HG03460 (cell line): Measurements from ENCODE around the gene ABLIM2.
A peak's percentile ranks its signal among the peaks of the same experiment; 100 is the strongest.

Source experiments
- ATAC-seq: cut with Tn5 transposase; IDR thresholded peaks from one replicate; pipeline ENCODE4 v1.9.1; 2021; ENCODE audit not compliant: unreplicated experiment

Gene ABLIM2

DNA sequence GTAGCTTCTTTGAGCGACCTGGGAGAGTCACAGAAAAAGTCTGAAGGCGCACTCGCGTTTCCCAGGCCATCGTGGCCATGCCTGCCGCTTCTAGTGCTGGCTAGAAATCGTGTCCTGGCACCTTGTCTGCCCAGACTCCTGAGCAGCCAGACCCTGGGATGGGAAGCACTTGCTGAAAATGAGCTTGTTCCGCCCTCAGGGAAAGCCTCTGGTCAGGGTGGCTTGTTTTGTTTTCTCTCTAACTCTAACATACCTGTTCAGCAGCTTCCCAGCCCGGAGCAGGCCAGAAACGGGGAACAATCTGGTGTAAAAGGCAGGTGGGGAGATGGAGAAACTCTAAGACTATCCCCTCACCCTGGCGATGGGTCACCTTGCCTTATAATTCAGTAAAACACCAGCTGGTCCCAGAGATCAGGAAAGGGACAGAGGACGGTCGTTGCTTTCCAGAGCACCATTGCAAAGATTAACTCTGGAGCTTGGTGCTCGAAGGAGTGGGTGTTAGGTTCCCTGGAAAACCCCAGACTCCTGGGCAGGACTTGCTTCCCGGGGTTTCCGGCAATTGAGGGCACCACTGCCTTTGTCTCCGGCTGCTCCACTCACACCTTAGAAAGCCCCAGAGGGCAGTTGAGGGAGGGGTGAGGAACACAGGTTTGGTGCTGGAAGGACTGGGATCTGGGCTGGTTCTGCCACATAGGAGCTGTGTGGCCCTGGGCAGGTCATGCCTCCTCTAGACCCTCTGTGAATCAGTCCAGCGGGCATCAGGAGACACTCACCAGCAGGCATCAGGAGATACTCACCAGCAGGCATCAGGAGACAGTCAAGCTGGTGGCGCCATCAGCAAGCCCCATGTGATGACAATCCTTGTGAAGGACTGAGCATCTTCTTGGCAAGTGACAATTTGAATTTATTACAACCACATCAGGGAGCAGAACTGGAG lies 36.0 kb upstream of the ABLIM2 start:
- ATAC-seq = no peak

DNA sequence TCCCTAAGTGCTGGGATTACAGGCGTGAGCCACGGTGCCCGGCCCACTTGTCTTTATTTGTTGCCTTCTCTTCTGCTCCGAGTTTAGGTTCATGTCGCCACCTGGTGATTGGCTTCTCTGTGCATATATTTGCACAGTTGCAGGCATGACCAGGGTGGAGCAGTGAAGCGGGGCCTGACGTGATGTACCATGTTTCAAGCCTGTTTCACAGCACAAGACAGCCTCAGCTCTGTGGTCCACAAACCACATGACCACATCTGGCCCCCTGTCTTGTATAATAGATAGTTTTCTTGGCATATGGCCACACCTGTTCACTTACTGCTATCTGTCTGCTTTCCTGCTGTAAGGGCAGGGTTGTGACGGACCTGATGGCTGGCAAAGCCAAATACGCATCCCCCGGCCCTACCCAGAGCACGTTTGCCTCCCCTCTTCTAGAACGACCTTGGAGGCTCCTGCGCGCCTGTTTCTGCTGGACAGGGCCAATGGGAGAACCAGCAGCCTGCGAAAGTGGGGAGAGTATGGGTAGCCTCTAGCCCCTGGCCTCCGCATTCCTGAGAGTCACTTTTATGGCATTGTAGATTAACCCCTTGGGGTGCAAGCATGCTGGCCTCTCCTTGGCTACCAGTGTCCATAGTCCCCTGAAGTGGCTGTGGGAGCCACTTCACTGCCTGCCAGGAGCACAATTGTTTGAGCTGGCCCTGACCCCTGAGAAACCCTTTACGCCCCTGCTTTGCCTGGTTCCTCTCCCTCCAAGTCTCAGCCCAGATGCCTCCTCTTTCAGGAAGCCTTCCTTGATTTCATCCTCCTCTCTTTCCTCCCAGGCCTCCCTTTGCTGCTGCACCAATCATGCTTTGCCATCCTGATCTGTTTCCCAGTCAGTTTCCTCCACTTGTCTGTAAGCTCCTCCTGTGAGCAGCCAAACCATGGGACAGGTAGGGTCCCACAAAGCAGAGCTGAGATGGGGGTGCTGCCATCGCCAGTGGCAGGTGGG lies 34.4 kb upstream of the ABLIM2 start:
- peak; percentile 88 for ATAC-seq

DNA sequence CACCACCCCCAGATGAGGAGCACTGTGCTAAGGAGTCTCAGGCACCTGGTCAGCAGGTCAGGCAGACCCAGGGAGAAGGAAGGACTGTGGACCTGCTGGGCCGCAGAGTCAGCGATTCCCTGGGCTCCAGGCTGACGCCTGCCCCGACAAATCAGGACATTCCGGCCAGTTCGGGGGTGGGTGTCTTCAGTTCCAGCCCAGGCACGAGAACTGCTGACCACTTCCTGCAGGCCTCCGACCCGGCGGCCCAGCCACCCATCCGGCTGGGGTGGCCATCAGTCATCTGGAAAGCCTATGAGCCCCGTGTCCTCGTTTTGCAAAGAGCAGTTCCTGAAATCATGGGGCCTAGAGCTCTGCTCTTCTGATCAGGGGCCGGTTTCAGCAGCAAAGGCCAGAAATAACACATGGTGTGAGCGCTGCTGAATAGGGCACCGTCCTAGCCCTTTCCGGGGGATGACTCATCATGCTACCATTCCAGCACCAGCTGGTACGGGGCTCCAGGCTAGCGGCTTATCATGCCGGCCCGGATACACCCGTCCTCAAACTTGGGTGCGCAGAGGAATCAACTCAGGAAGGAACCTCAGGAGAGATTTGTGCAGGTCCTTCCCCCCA lies 32.6 kb upstream of the ABLIM2 start:
- peak; percentile 55 for ATAC-seq

DNA sequence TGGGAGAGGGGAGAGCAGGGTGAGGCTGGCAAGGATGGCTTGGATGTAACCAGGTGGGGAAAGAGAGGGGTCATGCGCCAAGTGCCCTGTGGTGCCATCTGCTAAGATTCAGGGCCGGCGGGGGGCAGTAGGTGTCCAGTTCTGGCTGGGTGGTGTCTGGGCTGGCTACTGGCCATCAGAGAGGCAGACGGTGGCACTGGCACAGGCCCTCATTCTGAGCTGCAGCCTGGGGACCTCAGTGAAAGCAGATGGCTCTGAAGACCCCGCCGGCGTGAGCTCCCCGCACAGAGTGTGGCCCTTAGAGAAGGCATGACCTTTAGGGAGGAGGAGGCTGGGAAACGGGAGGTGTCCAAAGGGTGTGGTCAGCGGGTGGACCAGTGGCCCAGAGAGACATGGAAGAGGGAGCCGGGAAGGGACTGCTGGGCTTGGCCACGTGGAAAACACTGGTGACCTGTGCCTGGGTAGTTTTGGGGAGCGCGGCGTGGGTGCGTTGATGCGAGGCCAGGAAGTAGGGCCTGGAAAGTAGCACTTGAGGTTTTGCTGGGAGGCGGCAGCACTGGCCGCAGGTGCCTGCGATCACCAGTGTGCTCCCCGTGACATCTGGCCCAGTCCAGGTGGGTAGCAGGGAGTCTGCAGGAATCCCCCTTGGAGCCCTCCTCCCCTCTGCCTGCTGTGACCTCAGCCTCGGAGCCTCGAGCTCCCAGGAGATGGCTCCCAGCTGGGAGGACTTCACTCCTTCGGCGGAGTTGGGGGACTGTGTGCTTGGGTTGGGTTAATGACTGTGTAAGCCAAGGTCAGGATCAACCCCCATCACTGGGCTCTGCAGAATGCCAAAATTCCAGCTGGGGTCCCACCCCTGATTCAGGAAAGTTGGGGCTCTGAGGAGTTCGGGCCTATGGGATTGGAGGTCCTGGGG lies 31.2 kb upstream of the ABLIM2 start:
- no peak for ATAC-seq

DNA sequence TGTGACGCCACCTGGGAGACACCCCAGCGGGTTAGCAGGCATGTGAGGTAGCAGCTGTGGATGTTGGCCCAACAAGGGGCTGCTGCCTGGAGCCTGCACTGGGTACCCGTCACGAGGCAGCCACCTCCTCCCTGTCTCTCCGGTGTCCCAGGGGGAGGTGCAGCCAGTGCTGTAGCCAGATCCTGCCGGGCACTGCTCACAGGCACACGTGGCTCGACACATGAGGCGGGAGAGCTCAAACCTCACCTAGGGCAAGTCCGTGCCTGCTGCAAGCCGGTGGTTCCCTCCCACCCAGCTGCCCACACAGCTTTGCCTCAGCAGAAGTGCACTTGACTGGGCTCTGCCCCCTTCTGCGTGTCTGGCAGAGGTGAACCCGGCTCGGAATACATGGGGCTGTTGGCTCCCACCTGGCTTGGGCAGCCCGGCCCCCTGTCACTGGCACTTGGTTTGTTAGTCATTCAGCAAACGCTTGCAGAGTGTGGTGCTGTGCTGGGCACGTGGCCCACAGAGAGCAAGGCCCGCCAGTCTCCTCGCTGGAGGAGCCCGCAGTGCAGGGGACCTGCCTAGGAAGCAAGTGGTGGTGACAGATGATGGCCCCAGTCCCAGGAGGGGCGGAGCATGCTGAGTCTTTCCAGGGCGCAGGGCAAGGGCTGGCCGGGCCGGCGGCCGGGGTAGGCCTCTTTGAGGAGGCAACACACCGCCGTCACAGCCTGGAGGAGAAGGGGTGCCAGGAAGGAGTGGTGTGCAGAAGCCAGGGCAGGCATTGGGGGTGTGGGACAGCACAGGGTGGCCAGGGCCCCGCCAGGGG lies 30.3 kb upstream of the ABLIM2 start:
- no peak for ATAC-seq

DNA sequence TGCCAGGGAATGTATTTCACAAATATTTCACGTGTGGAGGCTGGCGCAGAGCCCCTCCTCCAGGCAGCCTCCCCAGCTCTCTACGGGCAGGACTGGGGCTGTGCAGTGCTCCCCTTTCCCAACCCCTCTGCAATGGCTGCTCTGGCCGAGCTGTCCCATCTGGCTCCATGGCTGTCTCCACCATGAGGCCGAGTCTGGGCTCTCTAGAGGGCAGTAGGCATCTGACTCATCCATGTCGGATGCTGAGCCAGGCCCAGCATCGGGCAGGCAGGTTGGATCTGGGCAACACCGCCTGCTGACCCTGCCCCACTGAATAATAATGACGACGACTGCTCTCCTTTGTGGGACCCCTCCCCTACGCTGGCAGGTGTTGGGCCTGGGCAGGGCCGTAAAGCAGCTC lies 29.5 kb upstream of the ABLIM2 start:
- no peak for ATAC-seq

DNA sequence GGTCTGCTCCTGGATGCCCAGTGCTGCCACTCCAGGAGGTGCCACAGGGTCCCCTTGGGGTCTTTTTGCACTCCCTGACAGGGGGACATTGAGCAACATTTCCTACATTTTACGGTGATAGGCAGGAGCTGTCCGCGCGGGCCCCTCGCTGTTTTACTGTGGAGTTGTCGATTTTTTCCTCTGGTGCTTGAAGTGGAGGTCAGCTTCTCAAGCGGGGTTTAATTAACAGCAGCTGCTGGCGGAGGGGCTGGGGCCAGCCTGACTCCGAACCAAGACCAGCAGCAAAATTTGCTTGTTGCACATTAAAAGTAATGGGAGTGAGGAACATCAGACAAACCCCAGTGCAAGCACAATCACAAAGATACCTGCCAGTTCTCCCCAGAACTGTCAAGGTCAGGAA lies 27.3 kb upstream of the ABLIM2 start:
- ATAC-seq = no peak

DNA sequence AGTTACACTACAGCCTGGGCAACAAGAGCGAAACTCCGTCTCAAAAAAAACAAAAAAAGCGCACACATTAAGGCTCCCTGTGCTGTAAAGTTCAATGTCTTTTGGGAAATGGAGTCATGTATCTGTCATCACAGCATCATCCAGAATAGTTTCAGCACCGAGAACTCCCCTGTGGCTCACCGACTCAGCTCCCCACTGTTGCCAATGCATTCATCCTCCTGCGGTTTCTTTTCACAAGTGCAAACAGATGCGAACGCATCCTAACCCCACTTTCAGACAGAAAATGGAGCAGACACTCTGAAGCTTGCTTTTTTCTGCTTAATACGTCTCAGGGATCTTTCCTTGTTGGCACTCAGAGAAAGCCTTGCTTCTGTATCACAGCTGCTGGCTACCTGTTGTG lies 26.7 kb upstream of the ABLIM2 start:
- no peak for ATAC-seq

DNA sequence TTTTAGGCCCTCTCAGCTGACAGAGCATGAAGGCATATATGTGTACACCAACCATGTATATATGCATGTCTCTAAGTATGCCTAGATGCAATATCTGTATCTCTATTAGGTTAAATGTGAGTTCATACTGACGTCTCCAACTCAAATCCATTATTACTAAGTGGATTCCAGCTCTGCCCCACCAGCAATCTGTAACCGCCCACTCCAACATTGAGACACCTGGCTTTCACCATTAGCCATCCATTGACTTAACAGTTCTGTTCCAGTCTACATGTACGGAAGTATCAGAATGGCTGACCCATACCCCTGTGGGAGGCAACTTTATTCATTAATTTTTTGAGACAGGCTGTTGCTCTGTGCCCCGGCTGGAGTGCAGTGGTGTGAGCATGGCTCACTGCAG lies 25.4 kb upstream of the ABLIM2 start:
- ATAC-seq = no peak

DNA sequence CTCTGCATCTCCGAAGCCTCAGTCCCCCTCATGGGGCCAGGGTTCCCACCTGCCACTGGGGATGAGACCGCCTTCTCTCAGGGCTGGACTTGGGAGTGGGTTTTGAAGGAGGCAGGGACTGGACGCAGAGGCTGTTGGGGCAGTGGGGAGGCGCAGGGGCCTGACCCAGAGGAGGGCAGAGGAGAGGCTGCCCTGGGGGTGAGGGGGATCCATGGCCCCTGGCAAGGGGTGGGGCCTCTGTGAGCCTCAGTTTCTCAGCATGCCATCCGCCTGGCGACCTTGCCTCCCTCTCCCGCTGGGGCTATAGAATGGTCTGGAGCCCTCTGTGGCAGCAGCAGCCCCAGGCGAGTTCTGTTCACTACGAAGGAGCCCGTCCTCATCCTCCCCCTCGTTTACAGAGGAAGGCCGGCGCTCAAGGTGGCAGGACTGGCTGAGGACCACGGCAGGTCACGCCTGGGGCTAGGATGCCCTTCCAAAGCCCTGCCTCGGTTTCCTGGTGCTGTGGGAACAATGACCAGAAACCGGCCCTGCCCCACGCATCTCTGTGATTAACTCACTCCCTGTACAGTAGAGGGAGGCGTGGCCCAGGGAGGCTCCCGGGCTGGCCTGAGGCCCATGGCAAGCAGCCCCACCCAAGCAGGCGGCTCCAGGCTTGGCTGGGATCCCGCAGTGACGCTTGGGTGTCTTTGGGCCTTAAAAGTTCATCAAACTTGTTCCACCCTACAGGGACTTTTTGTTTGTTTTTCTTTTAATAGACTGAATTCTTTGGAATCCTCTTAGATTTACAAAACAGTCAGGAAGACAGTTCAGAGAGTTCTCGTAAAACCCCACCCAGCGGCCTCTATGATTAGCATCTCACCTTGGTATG lies 24.5 kb upstream of the ABLIM2 start:
- no peak for ATAC-seq

DNA sequence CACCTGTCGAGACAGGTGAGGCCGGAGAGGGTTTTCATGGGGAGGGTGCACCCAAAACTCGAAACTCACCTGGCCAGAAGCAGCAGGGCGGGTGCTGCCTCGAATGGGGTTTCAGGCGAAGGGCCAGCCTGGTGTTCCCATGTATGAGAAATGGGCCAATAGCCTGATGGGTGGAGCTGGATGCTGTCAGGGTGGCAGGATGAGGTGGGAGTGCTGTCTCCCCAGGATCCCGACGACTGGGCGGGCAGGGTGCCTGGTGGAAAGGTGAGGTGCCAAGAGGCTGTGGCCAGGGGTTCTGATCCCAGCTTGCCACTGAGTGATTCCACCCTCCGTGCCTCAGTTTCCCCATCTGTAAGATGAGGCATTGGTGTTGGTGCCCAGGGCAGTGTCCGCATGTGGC lies 23.7 kb upstream of the ABLIM2 start:
- ATAC-seq = no peak

DNA sequence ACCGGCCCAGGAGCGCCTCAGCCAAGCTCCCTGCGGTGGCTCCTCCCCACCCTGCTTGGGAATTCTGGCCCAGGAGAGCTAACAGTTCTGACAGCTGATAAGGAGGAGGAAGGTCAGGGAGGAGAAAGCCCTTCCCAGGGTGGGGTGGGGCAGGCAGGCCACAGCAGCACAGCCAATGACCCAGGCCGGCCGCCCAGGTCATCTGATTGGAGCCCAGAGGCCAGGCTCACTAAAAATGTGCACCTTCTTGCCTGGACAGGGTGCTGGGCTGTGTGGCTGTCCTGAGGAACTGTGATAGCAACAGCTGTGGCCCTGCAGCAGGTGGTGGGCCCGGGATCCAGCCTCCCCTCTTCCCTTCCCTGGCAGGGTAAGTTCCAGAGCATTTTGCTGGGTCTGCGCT lies 23.2 kb upstream of the ABLIM2 start:
- no peak for ATAC-seq

DNA sequence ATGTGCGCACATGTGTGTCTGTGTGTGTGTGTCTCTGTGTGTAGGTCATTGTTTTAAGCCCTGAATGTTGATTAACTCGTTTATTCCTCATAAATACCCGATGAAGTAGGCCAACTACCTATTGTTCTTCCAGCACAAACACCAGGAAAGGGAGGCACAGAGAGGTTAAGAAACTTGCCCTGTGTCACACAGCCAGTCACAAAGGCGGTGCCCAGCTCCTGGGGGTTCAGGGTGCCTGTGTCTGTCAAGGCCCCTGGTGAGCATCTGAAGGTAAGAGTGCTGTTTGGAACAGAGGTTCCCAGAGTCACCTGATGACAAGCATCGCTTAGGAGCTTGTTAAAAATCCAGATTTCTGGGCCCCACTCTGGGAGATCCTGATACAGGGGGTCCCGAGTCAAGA lies 22.5 kb upstream of the ABLIM2 start:
- no peak for ATAC-seq

DNA sequence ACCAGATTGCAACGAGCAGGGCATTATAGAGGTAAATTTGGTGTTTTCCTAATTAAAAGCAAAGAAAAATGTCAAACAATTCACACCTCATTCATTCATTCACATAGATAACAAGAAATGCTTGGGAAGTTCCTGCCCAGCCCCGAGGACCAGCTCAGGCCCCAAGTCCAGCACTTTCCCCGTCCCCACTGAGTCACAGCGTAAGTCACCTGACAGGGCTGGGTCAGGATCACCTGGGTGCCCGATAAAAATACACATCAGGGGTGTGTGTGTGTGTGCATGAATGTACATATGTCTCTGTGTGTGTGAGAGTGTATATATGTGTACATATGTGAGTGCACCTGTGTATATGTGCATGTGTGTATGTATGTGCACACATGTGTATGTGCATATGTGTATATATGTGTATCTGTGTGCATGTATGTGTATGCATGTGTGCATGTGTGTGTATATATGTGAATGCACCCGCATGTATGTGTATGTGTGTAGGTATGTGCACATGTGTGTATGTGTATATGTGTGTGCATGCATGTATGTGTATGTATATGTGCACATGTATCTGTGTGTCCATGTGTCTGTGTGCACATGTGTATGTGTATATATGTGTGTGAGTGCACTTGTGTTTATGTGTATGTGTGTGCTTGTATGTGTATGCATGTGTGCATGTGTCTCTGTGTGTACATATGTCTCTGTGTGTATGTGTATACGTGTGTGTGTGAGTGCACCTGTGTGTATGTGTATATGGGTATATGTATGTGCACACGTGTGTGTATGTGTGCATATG lies 21.9 kb upstream of the ABLIM2 start:
- ATAC-seq = no peak

DNA sequence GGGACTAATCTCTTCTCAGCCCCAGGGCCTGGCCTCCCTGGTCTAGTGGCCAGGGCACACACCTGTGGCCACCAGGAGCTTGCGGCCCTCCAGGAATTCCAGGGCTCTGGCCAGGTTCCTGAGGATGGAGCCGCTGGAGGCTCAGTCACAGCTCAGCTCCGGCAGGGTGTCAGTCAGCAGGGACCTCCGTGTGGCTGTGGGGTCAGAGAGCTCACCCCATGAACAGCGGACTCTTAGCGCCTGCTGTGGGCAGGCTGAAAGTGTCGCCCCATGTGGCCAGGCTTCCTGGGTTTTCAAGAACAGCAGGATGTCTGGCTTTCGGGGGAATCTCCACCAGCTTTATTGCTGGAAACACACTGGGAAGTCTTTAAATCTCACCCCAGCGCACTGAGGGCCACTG lies 21.2 kb upstream of the ABLIM2 start:
- ATAC-seq = no peak

DNA sequence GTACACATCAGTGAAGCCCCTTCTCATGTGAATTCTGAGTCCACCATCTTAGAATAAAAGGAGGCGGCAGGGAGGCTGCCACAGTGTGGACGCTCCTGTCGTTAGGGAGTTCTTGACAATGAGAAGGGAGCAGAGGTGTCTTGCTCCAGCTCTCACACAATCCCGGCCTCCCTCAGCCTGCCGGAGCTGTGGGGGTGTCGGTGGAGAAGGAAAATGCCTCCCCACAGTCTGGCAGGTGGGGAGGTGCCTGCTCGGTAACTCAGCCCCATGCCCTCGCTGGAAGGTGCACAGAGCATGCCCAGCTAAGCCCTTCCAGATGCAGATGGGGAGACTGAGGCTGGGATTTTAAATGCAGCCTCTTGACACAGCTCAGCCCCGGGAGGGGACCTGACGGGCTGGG lies 20.5 kb upstream of the ABLIM2 start:
- ATAC-seq = no peak

DNA sequence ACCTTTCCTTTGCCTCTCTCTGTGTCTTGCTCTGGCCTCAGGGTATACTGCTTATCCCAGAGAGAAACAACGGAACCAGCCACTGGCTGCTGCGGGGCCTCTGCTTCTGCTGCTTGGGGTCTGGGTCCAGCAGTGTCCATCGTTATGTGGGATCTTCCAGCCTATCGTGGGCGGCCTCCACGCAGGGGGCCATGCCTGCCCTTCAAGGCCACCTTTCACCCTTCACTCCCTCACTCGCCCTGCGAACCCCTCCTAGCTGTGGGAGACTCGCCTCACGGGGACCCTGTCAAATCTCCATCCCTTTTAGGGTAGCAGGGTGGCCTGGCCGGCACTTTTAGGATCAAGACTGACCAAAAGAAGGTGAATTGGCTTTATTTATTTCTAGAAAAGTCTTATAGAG lies 19.3 kb upstream of the ABLIM2 start:
- no peak for ATAC-seq

DNA sequence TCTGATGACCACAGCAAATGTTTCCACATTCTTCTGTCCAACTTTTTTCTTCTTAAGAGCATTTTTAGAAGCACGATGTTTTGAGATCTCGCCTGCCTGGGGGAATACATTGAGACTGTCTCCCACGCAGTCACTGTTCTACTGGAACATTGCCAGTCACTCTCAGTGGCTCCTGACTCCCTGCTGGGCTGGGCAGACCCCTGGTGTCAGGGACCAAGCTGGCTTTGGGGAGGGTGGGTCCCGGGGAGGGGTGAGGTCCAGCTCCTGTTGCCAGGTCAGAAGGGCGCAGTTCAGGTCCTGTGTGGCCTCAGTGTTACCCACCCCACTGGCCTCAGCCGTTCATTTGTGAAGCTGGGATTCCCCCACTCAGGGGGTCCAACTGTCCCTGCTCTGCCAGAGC lies 18.9 kb upstream of the ABLIM2 start:
- no peak for ATAC-seq
